HG02970 (cell line): ENCODE results near the gene SMIM32.

Experiments
- ATAC-seq: cut with Tn5 transposase; IDR thresholded peaks from one replicate; pipeline ENCODE4 v1.9.1; 2021; ENCODE audit warnings: mild to moderate bottlenecking, moderate library complexity, moderate number of reproducible peaks; ENCODE audit not compliant: unreplicated experiment, low FRiP score

The SMIM32 gene

GRCh38 chr5:136190091-136190720 is 2.8 kb downstream of the SMIM32 start:
- no peak for ATAC-seq

- no peak for ATAC-seq
These were observed 4.1 kb downstream of the SMIM32 start for GRCh38 chr5:136188859-136189258.

- no peak for ATAC-seq
These were observed 6.2 kb downstream of the SMIM32 start for GRCh38 chr5:136186796-136187195.

- ATAC-seq = no peak
These were observed 6.8 kb downstream of the SMIM32 start for GRCh38 chr5:136185974-136186665.

GRCh38 chr5:136182618-136183017 is 10.3 kb downstream of the SMIM32 start:
- ATAC-seq = no peak

GRCh38 chr5:136174021-136174659 is 18.8 kb downstream of the SMIM32 start:
- ATAC-seq = no peak

- no peak for ATAC-seq
These were observed 23.7 kb downstream of the SMIM32 start for GRCh38 chr5:136169218-136169617.

- ATAC-seq = no peak
These were observed 26.1 kb downstream of the SMIM32 start for GRCh38 chr5:136166909-136167308.

GRCh38 chr5:136164226-136164625 is 28.7 kb downstream of the SMIM32 start:
- ATAC-seq = no peak

- ATAC-seq = no peak
These were observed 31.0 kb downstream of the SMIM32 start for GRCh38 chr5:136162008-136162407.

- no peak for ATAC-seq
These were observed 33.5 kb downstream of the SMIM32 start for GRCh38 chr5:136159457-136159856.

GRCh38 chr5:136157514-136157913 is 35.4 kb downstream of the SMIM32 start:
- no peak for ATAC-seq

- no peak for ATAC-seq
These were observed 37.2 kb downstream of the SMIM32 start for GRCh38 chr5:136155761-136156160.

GRCh38 chr5:136155078-136155477 is 37.9 kb downstream of the SMIM32 start:
- no peak for ATAC-seq

GRCh38 chr5:136153581-136154236 is 39.3 kb downstream of the SMIM32 start:
- ATAC-seq = no peak

GRCh38 chr5:136149891-136150290 is 43.1 kb downstream of the SMIM32 start:
- no peak for ATAC-seq

- ATAC-seq = no peak
These were observed 45.3 kb downstream of the SMIM32 start for GRCh38 chr5:136147632-136148031.

- no peak for ATAC-seq
These were observed 46.8 kb downstream of the SMIM32 start for GRCh38 chr5:136146201-136146600.

- ATAC-seq = no peak
These were observed 47.9 kb downstream of the SMIM32 start for GRCh38 chr5:136145030-136145429.

- ATAC-seq = no peak
These were observed 49.2 kb downstream of the SMIM32 start for GRCh38 chr5:136143763-136144162.

GRCh38 chr5:136143312-136143711 is 49.6 kb downstream of the SMIM32 start:
- ATAC-seq = no peak
